ENCODE data around the gene SH2D6.

SH2D6 gene

DNA sequence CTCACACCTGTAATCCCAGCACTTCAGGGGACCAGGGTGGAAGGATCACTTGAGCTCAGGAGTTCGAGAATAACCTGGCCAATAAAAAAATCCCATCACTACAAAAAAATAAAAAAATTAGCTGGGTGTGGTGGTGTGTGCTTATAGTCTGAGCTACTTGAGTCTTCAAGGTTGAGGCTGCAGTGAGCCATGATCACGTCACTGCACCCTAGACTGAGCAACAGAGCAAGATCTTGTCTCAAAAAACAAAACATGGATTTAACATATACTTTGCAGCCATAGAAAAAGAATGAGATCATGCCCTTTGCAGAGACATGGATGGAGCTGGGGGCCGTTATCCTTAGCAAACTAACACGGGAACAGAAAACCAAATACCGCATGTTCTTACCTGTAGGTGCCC is 22.2 kb downstream of the SH2D6 start:
- DNase-seq = no peak

DNA sequence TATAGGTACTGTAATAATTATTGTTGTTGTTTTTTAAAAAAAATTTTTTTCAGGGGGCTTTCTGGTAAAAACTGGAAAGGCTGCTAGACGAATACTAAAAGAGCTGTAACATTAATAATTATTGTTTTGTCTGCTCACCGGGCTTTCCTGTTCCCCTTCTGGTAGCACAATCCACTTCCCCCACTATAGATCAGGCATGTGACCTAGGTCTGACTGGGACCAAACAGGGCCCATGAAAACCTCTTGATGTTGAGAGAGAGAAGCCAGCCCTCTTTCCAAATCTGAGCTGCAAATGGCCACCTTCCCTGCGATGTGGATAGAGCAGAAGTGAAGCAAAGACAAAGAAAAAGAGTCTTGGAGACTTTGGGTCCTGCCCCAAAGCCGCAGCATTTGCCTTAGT is 23.4 kb downstream of the SH2D6 start:
- DNase-seq = no peak

DNA sequence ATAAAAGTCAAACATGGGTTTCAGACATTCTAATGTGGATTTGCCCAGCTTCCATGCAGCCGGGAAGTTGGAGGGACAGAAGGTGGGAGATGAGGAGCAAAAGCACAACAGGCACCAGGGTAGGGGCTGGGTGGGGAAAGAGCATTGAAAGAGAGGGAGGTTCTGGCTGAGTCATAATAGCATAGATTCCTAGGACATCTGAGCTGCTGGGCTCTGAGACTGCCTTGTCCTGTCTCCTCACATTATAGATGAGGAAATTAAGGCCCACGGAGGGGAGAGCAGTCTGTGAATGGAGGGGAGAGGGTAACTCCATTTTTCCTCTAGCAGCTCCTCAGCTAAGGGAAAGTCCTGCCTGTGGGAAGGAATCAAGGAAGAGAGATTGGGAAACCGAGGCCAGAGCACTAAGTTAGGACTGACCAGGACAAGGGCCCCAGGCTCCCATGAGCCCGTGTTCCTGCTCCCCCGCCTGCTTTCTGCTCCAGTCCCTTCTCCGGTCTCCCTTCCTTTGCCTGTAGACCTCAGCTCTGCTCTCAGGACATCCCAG is 26.2 kb downstream of the SH2D6 start:
- DNase-seq = no peak

DNA sequence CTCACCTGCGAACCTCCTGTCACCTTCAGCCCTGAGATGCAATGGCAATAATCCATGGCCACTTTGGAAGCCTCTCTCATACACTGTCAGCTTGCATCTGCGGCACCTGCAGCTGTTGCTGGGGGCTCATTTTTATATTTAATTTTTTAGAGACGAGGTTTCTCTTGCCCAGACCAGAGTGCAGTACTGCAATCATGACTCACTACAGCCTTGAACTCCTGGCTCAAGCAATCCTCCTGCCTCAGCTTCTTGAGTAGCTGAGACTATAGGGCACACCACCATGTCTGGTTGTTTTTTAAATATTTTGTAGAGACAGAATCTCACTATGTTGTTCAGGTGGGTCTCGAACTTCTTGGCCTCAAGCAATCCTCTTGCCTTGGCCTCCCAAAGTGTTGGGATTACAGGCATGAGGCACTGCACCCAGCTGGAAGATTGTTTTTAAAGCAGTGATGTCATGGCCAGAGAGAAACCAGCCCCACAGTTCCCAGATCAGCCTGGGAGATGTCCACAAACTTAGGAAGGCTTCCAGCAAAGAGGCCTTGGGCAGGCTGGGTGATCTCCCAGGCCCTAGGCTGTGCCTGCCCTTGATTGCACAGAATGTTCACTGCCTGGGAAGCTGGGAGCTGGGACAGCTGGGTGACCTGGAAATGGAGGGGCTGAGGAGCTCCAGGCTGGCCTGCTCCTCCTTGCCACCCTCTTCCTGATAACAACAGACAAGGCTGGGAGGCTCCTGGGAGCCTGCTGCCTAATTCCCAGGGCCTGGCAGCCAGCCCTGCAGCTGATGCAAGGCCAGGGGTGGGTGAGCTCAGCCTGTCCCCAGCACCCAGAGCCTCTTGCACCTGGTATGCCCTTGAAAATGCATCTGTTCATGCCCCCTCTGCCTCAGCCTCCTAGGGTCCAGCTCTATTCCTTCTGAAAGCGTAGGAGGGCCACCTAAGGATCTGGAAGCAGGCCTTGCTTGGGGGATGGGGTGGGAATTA is 27.1 kb downstream of the SH2D6 start:
- DNase-seq = no peak

- DNase-seq = no peak
Observed at GRCh38 chr2:85446296-85447221, 28.0 kb downstream of the SH2D6 start.

GRCh38 chr2:85447222-85447585 is 28.7 kb downstream of the SH2D6 start:
- DNase-seq = no peak

- no peak for DNase-seq
Observed at GRCh38 chr2:85448461-85449213, 30.1 kb downstream of the SH2D6 start.

GRCh38 chr2:85449214-85449588 is 30.7 kb downstream of the SH2D6 start:
- DNase-seq = no peak

DNA sequence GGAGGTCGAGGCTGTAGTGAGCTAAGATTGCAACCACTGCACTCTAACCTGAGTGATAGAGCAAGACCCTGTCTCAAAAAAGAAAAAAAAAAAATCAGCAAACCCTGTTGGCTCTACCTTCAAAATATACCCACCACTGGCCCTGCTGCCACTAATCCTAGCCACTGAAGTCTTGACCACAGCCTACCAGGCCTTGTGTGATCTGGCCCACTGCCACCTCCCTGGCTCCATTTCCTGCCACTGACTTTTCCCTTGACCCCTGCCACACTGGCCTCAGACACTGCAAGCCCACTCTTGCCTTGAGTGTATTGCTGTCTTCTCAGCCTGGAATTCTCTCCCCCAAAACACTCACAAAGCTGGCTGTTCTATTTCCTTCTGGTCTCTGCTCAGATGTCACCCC is 33.7 kb downstream of the SH2D6 start:
- DNase-seq = no peak

DNA sequence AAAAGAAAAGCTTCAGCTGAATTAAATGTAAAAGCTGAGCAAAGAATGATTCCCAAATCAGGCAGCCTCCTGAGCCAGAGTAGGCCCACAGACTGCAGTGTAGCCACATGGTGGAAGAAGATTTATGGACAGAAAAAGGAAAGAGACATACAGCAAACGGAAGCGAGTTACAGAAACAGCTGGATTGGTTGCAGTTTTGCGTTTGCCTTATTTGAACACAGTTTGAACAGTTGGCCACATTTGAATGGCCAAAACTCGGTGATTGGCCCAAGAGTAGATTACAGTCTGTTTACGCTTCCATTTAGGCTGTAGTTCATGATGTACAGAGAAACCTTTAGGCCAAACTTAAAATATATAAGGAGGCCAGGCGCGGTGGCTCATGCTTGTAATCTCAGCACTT is 35.1 kb downstream of the SH2D6 start:
- DNase-seq = no peak

GRCh38 chr2:85455552-85456090 is 37.1 kb downstream of the SH2D6 start:
- no peak for DNase-seq

DNA sequence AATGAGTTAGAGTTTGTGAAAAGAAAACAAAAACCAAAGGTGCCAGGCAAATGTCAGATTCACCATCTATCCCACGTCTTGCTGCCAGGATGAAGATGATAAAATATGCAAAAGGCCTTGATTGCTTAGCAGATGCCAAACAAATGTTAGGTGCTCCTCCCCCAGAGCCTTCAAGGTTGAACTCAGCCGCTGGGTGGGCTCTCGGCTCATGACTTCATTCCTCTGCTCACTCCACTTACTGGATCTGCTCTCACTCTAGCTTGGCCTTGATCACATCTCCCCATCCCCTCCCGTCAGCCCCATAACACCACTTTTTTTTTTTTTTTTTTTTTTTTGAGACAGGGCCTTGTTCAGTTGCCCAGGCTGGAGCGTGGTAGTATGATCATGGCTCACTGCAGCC is 38.5 kb downstream of the SH2D6 start:
- no peak for DNase-seq

- no peak for DNase-seq
Observed at GRCh38 chr2:85457877-85458316, 39.4 kb downstream of the SH2D6 start.

- no peak for DNase-seq
Observed at GRCh38 chr2:85458601-85459563, 40.4 kb downstream of the SH2D6 start.

DNA sequence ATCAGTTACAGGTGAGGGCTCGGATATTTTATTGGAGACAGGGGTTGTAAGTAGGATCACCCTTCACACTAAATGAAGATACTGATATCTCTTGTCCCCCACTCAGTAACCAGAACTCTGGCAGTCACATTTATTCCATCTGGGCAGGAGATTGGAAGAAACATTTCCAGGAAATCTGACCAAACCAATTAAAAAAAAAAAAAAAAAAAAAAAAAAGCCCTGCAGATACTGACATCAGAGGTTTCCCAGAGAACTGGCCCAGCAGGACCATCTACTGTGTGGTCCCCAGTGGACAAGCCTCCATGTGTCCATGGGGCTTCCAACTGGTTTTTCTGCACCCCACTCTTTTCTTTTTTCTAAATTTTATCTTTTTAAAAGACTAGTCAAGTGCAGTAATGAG is 41.3 kb downstream of the SH2D6 start:
- DNase-seq = no peak

GRCh38 chr2:85462322-85462721 is 43.8 kb downstream of the SH2D6 start:
- no peak for DNase-seq

DNA sequence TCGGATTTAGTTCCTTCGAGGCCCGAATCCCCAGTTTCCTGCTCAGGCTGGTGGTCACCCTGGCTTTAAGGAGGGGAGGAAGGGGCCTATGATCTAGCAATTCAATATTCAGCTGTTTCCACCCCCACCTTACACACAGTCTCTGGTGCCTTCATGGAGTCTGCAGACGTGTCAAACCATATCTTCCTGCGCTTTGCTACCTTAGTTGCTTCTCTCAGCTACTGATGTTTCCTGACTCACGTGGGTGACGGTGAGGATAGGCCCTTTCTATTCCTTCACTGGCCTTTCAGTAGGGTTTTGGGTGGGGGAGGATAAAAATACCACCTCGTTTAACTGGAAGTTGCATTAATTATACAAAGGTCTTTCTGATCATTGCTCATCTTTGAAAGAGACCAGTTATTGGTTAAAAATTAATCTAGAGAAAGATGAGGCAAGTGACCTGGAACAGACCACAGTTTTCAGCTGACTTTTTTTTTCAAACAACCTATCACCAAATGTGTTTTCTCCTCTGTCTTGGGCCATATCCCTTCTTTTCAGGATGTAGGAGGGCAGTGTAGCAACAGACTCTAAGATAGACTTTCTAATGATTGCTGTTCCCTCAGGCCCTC is 49.7 kb downstream of the SH2D6 start:
- no peak for DNase-seq

- DNase-seq = no peak
Observed at GRCh38 chr2:85468704-85469349, 50.3 kb downstream of the SH2D6 start.

DNA sequence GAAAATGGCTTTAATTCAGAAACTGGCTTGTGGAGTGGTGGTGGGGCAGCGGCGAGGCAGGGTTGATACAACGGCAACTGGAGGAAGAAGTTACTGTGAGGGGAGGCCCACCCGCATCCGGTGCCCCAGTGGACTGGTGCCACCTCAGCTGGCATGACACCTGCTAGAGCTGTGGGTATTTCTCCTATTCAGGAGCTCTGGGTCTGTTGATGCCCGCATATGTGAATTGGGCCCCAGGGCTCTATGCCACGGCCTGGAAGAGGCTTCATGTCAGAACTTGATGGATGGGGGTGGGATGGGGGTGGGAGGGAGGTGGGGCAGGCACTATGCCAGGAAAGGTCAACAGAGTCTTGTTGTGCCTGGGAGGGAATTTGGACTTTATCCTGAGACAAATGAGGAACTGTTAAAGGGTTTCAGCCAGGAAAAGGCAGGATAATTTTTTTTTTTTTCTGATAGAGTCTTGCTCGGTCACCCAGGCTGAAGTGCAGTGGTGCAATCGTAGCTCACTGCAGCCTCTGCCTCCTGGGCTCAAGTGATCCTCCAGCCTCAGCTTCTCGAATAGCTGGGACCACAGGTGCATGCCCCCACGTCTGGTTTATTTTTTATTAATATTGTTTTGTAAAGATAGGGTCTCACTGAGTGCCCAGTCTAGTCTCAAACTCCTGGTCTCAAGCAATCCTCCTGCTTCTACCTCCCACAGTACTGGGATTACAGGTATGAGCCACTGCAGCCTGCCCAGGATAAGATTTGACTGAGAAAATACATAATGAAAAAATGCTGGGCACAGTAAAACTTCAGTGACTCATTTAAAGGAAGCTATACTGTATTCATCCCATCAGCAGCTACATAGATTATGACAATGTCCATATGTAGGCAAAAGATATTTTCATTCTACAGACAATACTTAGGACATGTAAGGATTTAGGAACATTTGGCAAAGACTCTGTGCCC is 52.6 kb downstream of the SH2D6 start:
- peak; percentile 7 for DNase-seq

All from CD4-positive, alpha-beta T cell treated with Interferon gamma for 1 hour (primary cell).